Dedifferentiated amniotic fluid mesenchymal stem cell (primary cell): Measurements from ENCODE around the gene SLC35F1.
"Not testable (repeated sequence)": the region's sequence is repeated elsewhere in the genome, so short reads cannot be mapped to it uniquely, and the experiment has no call there.

ENCODE experiments used
- DNase-seq: peaks from one replicate; pipeline ENCODE4 v3.0.0-alpha.2; 2016; ENCODE audit errors: extremely low spot score

Gene SLC35F1

DNA sequence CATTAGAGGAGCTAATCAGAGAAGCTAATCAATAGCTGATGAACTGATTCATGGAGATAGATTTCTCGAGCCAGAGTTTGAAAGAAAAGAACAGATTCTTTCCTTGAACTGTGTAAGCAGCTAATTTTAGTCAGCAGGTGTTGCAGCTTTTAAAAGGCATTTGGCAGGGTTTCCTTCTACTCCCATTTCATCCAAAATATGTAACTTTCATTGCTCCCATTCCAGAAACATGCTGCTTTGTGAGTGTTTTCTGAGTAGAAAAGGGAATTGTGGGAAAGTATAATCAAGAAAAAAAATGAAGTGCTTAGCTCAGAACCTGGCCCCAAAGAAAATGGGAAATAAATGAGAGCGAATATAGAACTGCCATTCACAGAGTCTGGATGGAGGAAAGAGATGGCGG lies 20.8 kb downstream of the SLC35F1 start:
- DNase-seq: no peak

DNA sequence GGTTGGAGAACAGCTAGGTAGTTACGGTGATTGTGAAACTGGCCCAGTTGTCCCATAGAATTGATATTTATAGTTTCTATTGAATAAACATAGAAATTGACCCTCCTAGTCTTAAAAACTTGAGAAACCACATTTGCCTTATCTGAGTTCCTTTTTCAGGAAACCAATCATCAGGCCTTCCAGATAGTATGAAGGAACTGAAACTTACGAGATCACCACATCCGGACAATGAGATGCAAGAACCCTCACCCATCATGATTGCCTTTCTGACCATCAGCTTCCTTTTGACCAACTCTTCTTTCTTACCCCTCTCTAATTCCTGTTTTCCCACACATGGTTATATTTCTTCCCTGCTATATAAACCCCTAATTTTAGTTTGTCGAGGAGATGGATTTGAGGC lies 21.8 kb downstream of the SLC35F1 start:
- no peak for DNase-seq

DNA sequence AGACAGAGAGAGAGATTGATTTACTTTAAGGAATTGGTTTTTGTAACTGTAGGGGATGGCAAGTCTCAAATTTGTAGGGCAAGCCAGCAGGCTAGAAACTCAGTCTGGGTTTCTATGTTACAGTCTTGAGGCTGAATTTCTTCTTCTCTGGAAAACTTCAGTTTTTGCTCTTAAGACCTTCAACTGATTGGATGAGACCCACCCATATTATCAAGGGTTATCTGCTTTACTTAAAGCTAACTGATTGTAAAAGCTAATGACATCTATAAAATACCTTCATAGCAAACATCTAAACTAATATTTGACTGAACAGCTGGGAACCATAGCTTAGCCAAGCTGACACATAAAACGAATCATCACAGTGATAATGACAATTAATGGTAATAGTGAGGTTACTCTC lies 22.4 kb downstream of the SLC35F1 start:
- no peak for DNase-seq

DNA sequence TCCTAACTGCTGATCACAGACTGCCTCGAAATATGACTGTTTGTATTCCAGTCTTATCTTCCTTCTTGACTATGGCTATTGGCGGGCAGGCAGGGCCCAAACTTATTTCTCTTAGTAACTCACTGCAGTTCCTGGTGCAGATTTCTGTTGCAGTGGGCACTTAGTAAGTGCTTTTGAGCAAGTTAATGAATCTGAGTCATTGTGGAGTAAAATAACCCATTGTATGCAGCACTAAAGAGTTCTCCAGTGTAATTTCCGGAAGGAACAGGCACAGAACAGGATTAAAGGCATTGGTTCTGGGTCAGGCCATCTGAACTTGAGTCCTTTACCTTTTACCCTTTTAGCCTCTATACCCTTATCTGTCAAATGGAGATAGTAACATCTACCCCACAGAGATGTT lies 23.6 kb downstream of the SLC35F1 start:
- DNase-seq: no peak

DNA sequence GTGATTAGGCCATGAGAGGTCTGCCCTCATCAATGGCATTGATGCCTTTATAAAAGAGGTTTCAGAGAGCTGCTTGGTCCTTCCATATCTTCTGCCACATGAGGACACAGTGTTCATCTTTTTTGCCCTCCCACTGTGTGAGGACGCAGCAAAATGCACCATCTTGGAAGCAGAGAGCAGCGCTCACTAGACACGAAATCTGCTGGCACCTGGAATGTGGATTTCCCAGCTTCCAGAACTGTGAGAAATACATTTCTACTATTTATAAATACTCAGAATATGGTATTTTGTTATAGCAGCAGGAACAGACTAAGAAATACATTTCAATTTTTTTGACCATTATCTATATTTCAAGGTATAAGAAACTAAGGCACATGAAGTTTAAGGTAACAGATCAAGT lies 24.9 kb downstream of the SLC35F1 start:
- DNase-seq: no peak

DNA sequence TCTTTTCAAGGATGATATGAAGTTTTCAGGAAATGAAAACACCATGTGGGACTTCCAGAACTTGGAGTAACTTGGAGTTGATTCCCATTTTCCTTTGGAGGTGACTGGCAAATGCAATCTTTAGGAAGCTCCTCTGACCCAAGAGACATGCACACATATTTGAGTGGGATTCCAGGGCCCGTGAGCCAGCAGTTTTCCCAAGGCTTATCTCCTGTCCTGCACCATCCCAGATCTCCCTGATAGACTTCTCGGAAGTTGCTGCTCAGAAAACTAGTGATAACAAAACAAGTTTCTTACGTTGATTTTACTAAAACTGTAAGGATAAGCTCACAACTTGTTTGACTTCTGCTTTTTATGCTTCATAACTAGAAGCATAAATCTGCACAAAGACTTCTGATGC lies 25.6 kb downstream of the SLC35F1 start:
- DNase-seq: no peak

DNA sequence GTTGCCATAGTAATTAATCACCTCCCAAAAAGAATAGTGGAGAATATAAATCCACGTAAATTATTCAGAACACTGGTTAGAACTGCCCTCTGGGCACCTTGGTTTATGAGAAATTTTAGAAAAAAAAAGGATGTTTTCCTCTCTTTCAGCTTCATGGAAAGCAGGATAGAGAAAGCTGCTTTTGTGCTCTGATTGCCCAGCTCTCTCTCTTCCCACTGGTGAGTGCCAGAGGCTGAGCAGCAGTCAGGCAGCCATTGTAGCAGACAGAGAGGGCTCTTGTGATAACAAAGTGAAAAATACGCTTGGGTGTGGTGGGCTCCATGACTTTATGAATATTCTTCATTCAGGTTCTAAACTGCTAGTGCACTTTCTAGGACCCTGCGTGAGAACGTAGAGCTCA lies 26.4 kb downstream of the SLC35F1 start:
- no peak for DNase-seq

DNA sequence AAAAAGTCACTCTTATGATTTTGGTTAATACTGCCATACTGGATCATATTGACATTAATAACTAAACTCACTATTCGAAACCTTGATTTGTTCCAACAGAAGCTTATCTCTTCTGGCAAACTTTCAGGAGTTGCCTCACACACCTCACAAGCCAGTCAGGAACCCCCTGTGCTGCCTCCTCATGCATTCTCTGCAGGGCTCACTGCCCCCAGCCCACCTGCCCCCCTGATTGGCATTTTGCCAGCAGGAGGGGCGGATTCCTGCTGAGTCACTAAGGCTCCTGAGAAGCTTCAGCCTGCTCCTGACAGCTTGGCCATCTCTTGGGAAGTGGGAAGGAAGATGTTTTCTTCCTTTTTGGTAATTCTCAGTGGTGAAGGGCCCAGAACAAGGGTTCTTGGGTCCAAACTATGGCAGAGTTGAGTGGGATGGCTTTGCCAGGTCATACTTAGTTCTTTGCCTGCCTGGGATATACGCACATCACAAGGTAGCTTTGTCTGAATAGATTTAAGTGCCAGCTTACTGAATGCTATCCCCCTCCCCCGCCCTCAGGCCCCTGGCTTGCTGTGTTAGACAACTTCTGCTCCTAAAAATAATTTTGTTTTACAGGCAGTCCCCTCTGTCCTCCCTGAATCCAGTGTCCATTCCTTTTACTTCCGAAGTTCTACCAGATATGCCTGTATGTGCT lies 31.4 kb downstream of the SLC35F1 start:
- DNase-seq: no peak

DNA sequence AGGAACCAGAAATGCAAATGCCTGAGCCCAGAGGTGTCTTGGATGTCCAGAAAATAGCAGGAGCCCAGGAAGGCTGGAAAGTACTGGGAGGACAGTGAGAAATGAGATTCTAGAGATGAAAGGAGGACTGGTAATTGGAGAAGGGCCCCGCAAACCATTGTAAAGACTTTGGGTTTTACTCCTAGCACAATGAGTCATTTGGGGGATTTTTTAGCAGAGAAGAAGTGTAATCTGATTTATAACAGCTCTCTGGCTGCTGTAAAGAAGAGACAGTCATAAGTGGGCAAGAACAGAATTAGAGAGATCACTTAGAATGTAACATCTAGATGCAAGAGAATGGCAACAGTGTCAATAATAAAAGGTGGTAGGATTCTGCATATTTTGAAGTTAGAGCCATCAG lies 40.2 kb downstream of the SLC35F1 start:
- DNase-seq: no peak

DNA sequence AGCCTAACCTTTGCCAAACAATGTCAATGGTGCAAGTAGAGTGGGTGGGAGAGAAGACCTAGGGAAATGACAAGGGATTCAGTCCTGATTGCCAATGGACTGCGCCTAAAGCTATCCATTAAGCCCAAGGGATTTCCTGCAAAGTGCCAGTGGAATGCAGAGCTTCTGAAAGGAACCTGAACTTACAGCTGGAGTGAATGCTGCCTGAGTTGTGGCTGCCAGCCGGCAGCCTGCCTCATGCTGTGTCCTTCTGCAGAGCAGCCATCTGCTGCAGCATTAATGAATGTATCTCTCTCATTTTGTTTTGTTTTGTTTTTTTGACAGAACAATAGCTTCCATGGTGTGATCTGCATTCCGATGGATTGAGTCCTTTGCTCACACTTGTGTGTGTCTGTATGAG lies 44.7 kb downstream of the SLC35F1 start:
- no peak for DNase-seq

DNA sequence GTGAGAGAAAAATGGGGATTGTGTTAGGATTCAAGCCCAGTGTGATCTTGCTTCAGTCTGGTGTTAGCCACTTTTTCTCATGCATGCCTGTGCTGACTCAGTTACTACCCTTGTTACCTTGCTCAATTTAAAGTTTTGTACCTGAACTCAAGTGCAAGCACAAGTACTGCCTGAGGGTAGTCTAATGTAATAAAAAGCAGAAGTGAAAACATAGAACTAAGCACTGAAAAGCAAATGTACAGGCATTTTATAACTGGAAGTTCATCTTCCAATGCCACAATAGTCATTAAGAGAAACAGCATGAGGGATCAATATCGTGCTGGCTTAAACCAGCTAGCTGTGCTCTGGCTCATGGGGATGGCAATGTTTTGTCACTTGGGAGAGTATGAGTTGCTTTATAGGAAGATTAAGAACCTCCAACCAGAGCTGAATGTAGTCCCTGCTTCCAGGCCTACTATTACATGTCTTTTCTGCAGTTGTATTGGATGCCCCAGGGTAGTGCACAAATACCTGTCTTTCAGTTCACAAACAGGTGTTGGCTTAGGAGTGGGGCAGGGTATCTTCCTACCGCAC lies 48.7 kb downstream of the SLC35F1 start:
- DNase-seq: no peak

DNA sequence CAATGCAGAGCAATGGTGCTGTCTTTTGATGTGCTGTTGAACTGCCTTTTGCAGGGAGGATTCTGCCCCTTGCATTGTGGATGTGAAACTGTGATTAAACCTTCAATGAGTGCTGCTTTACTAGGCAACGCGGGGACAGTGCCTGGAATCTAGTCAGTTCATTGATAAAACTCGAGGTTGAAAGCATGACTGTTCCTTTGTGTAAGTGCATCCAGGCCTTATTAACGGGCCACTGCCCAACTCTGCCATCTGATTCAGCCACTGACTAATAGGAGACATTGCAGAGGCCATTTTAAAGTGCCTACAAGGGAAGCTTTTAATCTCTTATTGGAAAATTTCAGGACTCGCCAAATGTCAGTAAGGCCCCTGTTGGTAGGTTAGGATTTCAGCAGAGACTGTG lies 49.3 kb downstream of the SLC35F1 start:
- DNase-seq: no peak

DNA sequence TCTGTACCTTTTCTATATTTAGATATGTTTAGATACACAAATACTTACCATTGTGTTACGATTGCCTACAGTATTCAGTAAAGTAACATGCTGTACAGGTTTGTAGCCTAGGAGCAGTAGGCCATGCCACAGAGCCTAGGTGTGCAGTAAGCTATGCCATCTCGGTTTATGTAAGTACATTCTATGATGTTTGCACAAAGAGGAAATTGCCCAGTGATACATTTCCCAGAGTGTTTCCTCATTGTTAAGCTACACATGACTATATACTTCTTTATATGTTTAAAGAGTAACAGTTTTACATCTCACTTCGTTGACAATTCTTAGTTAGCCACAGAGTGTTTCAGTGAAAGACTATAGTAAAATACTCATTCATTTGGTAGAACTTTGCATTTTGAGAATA lies 51.5 kb downstream of the SLC35F1 start:
- no peak for DNase-seq

DNA sequence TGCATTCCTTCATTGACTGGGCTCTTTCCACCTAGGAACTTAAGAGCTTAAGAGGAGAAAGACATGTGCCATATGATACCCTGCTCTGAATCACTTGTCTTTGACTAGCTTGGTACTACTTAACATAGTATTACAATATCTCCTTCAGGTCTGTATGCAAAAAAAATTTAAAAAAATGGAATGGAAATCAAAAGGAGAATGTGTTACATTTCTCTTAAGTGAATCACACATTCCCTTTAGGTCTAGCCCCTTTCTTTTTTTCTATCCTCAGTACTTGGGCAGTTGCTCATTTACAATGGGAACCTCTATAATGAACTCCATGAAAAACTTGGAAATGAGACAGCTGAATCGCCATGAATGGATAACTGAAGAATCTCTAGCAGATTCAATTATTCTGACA lies 53.8 kb downstream of the SLC35F1 start:
- no peak for DNase-seq

DNA sequence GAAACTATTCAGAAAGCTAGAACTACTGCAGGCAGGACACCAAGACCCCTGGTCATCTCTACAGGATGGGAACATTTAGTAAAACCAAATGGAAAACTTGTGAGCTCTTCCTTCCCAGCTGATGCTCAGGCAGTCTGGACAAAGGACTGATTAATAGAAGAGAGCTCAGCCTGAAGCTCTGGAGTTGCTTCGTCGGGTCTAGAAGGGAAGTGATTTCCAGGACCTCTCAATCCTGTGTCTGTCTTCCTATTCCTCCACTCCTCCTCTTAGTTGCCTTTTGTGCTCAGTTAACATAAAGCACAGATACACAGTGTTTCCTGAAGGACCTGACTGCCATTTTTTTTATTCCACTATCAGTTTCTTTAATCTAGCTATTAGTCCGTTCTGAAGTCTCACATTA lies 54.2 kb downstream of the SLC35F1 start:
- no peak for DNase-seq

DNA sequence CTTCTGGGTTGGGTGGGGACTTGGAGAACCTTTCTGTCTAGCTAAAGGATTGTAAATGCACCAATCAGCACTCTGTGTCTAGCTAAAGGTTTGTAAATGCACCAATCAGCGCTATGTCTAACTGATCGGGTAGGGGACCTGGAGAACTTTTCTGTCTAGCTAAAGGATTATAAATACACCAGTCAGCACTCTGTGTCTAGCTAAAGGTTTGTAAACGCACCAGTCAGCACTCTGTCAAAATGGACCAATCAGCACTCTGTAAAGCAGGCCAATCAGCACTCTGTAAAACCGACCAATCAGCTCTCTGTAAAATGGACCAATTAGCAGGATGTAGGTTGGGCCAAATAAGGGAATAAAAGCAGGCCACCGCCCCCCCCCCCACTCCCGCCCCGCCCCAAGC lies 58.7 kb downstream of the SLC35F1 start:
- not testable (repeated sequence) for DNase-seq

DNA sequence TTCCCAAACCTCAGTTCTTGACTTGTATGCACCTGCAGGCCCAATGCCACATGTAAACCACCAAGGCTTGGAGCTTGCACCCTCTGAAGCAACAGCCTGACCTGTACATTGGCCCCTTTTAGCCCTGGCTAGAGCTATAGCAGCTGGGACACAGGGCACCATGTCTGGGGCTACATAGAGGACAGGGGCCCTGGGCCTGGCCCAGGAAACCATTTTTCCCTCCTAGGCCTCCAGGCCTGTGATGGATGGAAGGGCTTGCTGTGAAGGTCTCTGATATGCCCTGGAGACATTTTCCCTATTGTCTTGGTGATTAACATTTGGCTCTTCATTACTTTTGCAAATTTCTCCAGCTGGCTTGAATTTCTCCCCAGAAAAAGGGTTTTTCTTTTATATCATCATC lies 64.6 kb downstream of the SLC35F1 start:
- DNase-seq: no peak

DNA sequence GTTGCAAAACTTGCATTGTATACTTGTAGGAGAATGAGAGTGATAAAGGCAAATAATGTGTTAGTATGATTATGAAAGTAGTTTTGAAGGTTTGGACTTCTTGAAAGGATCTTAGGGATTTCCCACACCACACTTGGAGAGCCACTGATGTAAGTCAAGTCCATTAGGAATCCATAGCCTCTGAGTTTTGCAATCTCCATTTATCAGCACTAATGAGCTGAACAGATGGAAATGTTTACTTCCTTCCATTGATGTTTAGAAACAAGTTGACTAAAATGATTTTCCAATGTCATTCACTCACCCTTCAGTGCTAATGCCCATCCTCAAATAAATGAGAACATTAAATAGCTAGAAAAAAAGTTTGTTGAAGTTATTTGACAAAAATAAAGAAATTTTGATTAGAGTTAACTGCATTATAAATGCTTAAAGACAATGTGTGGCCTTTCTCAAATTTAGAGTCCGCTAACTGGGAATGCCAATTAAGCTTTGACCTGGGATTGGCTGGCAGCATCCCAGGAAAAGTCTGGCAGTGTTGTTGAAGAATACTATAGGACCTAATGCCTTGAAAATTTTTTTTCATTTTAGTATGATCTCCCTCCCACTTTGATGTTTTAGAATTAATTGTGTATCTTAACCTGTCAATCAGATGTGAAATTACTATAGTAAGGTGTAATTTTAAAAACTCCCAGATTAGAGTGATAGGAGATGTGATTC lies 68.0 kb downstream of the SLC35F1 start:
- DNase-seq: no peak

DNA sequence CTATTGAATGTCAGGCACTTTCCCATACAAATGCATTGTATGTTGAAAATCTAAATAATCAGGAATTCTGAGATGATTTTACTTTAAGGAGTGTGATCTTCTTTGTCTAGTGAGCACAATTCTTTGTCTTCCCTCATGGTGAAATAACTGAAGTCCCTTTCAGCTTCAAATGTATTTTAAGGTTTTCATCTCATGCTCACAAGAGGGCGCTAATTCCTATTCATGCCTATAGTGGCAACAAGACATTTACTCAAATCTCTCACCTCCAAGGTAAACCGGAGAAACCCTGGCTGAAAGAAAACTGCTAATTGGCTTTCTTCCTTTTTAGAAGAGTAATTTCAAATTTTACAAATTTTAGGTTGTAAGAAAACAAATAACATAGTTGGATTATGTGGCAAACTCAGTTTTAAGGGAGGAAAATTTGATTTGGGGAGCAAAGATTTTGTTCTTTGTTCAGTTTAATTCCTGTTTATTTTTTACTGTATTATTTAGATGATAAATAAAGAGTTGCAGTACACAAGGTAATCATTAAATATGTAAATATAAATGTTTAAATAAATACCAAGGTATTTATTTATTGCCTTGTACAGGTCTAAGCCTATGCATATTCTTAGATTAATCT lies 69.1 kb downstream of the SLC35F1 start:
- peak; percentile 42 for DNase-seq

DNA sequence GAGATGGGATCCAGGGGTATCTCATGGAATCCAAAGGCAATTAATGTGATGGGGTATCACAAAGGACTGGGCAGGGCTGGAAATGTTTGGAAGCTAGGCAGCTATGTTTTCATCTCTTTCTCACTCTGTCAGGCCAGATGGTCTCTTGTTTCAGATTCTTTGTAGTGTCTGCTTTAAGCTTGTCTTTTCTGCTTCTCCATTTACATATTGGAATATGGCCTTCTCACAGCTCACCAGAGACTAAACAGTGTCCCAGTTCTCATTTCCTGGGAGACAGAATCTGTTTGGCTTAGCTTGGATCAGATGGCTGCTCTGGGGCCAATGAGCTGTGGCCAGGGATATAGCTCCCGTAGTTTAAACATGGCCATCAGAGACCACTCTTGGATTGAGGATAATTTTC lies 78.9 kb downstream of the SLC35F1 start:
- no peak for DNase-seq

DNA sequence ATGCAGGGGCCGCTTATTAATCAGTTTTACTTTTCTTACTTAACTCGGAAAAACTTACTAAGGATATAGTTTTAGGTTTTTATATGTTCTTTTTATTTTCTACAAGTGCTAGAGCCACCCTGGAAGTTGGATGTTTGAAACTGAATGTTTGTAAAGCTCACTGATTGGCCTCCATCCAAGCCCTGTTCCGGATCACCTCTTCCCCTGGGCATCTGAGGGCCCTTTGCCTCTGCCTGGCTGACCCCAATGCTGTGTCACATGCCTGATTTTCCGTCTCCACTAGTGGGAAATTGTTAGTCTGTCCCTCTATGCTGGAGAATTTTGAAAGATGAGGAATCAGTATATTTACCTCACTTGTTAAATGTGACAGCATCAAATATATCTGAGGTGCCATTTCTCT lies 79.3 kb downstream of the SLC35F1 start:
- no peak for DNase-seq

DNA sequence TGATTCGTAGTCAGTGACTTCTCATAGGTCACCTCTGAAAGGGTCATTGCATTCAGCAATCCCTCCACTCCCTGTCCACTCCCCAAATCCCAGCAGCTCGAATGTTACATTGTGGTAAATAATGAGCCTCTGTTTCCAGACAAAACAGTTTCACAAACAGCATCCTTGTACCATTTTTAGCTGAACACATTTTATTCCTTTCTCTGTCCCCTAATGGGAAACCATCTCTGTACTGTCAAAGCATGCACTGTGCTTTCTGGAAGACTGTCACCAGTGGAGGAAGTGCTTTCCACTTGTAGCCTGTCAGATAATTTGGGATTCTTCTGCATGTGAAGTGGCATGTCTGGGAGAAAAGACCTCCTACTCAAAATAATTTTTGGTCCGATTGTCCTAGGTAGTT lies 82.0 kb downstream of the SLC35F1 start:
- DNase-seq: no peak

DNA sequence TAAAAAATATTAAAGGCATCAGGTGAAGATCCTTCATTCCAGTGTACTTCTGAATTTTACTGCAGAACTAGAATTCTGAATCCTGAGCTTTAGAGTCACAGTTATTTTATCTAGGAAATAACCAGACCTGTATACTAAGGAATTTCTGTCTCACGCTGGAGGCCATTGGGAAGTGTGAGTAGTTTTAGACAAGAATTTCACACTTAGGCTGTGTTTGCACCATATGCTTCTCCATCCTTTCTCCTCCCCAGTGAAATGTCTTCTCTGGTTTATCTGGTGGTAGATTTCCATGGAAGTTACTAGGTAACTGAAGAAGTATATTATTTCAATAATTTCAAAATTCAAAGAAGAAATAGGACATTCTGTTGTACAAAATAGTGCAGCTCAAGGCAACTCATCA lies 83.1 kb downstream of the SLC35F1 start:
- DNase-seq: no peak
